AG20443 (cell line): Measurements from ENCODE around the gene AHCYL2.
"Not testable (repeated sequence)": the region's sequence is repeated elsewhere in the genome, so short reads cannot be mapped to it uniquely, and the experiment has no call there.

Experiments used
- DNase-seq: peaks from one replicate; pipeline ENCODE4 v3.0.0; 2012; ENCODE audit warnings: low spot score, mixed read lengths

The AHCYL2 gene

DNA sequence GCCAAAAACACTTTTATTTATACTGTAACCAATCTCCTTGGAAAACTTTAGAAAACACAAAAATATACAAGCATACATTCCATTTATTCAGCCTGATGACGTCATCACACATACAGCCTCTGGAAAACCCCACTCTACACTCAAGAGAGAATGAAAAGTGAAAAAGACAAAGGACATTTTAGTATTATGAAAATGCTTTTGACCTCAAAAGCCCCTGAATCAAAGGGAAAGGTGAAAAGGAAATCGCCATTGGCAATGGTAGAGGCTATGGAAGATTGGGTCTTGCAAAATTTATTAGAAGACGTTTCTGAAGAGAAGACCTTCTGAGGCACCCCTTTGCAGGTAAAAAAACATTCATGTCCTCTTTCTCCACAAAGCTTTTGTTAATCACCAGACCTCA, 126.5 kb downstream of the AHCYL2 start:
- no peak for DNase-seq

DNA sequence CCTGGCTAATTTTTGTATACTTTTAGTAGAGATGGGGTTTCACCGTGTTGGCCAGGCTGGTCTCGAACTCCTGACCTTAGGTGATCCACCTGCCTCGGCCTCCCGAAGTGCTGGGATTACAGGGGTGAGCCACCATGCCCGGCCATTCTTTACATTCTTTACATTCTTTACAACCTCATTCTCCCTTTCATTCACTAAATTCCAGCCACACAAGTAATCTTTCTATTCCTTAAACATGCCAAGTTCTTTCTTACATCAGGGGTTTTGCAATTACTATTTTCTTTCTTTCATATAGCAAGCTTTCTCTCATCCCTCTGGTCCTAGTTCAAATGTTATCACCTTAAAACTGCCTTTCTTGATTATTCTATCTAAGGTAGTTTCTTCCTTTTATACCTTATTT, 128.3 kb downstream of the AHCYL2 start:
- DNase-seq: not testable (repeated sequence)

DNA sequence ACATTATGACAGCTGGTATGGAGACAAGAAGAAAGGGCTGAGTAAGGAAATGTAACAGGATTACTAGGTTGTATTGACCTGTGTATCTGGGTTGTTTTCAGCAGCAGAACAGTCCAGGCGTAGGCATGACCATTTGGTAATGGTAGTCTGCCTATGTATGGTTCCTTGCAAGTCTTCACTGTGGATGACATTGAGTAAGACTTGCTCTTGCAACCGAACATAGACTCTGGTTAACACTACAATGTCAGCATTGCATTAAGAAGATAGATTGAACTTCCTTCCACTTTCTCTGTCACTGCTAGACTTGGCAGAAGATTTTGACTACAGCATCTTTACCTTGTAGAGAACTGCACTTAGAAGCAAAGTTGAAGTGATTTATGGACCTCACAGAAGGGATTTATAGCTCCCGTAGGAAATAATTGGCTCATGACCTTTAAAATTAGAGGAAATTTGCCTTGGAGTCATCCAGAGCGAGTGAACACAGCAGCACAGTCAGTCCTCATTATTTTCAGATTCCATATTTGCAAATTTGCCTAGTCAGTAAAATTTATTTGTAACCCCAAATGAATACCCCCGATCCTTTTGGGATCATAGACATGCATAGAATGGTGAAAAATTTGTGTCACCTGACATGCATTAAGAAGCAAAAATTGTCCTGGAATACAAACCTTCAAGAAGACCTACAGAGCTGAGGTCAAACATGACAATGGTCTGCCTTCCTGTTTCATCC, 129.8 kb downstream of the AHCYL2 start:
- DNase-seq: no peak

DNA sequence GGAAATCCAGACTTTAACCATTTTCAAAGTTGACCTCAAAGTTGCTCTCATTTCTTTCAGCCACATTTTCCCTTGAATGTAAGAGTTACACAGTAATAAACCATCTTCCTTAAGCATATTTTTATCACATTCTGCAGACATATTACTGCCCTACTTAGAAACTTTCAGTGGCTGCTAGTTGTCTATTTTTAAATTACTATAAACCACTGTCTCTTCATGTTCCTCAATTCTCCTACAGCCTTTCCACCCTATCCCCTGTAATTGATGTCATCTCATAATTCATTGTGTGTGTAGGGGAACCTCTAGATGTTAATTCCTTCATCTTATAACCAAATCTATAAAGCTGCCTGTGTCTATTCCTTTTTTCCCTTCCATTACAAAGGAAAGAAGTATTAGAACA, 131.3 kb downstream of the AHCYL2 start:
- DNase-seq: no peak

DNA sequence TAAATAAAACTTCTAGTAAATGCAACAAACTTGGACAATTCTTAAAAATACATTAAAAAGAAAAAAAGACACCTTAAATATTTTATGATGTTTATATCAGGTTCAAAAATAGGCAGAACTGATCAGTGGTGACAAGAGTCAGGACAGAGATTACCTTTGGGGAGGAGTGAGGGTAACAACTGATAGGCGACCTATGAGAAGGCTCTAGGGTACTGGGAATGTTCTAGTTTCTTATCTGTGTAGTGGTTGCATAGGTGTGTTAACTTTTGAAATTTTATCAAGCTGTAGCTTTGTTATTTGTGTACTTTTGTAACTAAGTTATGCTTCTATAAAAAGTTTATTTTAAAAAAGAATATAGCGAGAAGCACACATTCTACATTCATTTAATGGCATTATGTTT, 134.3 kb downstream of the AHCYL2 start:
- DNase-seq: no peak

DNA sequence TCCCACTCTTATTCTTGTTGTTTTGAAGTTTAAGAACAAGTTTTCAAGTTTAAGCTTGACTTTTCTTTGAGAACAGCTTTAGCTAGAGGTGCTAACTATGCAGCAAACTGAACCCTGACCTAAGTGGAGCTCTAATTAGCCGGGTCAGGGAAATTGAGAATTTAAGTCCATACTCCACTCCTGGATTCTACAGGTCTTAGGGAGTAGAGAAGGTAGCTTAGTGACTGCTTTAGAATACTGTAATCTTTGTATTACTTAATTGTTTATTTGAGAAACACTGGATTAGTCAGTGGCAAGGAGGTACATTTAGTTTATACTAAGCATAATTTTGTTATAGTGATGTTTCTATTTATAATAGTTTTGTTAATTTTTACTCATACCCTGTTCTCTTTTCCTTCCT, 134.8 kb downstream of the AHCYL2 start:
- no peak for DNase-seq

DNA sequence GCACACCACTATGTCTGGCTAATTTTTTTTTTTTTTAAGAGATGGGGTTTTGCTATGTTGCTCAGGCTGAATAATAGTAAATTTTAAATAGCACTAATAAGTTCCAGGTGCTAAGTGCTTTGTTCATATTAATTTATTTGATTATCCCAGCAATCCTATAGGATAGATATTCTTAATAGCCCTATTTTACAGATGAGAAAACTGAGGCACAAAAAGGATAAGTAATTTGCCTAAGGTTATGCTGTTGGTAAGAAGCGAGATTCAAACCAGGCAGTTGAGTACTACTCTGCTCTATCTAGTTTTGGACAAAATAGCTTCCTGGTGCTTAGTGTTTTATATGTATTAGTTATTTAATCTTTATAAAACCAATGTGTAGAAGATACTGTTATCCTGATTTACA, 136.9 kb downstream of the AHCYL2 start:
- DNase-seq: no peak

DNA sequence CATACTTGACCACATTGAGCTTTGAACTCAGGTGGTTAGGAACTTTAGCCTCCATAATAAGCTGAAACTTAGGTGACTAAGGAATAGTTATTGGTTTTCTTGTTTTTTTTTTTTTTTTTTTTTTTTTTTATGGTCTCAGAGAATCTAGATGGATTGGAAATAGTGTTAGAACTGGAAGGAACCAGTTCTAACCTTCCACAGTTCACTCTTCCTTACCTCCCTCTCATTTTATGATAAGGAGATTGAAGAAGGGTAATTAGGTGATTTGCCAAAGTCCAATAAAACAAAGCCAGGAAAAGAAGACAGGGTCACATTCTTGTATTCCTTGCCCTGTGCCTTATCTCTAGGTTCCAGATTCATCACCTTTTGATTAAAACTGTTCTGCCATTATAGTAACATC, 137.7 kb downstream of the AHCYL2 start:
- no peak for DNase-seq

DNA sequence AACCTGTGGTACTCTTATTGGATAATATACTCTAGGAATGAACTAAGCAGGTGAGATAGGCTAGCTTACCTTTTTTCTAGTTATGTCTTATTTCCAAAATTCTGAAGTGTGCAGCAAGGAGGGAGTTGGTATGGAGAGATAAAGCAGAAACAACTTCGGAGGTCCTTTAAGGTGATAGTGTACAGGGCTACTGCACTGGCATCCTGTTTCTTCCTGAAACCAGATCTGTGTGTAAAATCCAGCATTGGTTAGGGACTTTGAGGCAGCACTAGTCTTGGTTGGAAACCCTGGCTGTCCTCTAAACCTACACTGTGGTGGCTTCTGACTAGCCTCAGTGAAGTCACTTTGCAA, 142.5 kb downstream of the AHCYL2 start:
- DNase-seq: no peak

DNA sequence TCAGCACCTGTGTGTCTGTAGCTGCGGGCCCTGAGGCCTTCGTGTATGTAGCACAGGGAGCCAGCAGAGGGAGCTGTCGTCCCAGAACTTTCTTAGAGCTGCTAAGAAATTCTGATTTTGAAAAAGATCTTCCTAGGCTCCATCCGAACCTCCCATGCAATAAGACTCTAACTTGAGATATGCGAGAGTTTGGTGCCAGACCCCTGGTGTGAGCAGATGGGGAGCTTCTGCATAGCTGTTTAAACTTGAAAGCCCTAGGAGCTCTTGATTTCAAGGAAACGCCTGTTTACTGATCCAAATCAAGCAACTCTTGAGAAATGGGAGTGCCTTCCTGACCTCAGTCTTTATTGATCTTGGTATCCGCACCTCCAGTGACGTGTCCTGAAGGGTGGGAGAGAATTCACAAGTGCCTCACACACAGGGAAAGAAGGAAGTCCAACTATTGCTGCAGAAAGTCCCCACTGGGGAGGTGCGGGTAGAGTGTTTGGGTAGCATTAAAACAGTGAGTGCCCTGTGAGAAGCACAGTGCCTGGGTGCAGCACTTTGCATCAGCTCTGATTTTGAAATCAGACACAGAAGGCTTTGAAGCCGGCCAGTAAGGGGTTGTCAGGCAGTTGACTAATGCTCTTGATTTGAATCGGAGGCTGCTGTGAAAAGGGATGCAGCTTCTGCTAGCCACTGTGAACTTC, 143.0 kb downstream of the AHCYL2 start:
- peak; percentile 85 for DNase-seq

DNA sequence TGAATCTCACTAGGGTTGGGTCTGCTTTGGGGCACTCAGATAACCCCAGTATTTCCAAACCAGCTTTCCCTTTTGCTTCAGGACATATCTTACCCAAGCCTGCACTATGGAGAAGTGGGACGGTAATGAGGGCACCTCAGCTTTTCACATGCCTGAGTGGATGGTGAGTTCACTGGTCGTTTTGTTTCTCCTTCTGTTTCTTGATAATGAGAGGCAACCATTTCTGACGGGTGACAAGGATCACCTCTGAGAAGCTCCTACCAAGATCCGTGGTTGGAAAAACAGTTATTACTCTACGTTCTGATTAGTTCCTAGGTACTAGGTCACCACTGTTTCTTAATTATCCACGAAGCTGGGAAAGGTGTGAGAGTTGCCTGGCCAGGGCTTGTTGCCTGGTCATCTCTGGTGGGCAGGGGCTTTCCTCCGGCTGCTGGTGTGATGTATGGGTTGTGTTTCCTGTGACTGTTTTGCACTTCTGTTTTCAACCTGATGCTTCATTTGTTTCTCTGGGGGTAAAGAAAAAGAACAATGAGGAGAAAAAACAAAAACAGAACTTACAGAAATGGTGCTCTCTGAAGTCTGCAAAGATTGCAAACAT, 143.7 kb downstream of the AHCYL2 start:
- DNase-seq: no peak

DNA sequence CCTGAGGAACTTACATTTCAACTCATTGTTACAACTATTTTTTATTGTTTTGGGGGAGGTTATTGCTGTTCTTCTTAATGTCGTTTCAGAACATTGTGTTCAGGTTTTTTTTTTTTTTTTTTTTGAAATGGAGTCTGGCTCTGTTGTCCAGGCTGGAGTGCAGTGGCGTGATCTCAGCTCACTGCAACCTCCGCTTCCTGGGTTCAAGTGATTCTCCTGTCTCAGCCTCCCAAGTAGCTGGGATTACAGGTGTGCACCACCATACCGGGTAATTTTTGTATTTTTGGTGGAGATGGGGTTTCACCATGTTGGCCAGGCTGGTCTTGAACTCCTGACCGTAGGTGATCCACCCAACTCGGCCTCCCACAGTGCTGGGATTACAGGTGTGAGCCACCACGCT, 144.6 kb downstream of the AHCYL2 start:
- DNase-seq: not testable (repeated sequence)

DNA sequence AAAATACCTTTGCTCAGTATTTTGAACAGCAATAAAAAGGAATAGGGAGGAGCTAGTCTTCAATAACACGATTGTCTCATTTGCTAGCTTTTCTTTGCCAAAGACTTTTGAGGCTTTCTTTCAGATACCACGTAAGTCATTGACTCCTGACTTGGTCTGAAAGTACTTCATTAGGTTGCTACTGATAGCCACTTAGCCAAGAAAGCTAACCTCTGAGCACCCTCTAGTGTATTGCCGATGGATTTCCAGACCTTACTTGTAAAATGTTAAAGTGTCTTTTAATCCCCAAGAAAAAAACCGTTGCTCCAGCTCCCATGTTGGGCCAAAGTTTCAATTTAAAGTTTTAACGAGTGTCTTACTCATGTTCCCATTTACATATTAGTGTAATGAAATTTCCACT, 146.0 kb downstream of the AHCYL2 start:
- DNase-seq: no peak

DNA sequence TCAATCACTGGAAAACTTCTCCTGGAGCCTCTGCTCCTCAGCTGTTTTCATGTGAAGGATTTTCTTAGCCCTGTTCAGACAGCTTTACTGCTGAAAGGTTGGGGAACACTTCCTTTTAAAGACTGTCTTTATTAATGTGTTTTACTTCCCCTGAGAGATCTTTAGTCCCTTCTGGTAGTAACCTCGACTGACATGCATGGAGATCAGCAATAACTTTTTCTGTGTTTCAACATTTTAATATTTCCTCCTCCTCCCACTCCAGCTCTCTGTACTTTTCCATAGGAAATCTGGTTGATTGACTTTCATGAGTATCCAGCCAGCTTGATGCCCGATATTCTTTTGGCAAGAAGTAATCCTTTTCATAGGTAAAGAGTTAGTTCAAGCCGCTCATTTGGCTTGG, 146.7 kb downstream of the AHCYL2 start:
- DNase-seq: no peak

DNA sequence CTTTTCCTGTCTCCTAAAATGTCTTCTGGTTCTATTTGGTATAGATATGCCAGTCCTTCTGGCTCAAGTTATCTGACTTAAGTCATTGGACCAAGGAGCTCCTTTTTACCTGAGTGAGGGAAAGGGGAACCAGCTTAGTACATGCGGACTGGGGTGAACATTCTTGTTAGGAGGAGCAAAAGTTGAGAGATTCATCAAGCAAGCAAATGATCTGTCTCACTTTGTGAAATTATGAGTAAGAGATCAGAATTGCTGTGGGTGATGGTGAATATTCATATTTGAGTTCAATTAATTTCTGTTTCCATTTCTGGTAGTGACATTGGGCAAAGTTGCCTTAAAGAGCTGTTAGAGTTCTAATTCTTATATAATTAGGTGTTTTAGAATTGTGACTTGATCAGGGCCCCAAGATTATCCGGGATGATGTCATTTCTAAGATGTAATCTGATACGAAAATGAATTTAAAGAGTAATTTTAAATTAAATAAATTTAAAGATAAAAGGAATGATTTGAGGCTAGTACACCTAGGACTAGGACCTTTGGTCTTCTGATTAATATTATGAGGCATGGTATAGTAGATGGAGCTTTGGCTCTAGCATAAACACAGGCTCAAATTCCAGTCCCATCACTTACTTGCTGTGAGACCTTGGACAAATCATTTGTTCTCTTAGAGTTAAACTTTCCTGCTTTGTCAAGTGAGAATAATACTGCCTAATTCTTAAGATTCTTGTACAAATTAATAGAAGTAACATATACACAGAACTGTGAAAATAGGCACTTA, 149.0 kb downstream of the AHCYL2 start:
- DNase-seq: no peak

DNA sequence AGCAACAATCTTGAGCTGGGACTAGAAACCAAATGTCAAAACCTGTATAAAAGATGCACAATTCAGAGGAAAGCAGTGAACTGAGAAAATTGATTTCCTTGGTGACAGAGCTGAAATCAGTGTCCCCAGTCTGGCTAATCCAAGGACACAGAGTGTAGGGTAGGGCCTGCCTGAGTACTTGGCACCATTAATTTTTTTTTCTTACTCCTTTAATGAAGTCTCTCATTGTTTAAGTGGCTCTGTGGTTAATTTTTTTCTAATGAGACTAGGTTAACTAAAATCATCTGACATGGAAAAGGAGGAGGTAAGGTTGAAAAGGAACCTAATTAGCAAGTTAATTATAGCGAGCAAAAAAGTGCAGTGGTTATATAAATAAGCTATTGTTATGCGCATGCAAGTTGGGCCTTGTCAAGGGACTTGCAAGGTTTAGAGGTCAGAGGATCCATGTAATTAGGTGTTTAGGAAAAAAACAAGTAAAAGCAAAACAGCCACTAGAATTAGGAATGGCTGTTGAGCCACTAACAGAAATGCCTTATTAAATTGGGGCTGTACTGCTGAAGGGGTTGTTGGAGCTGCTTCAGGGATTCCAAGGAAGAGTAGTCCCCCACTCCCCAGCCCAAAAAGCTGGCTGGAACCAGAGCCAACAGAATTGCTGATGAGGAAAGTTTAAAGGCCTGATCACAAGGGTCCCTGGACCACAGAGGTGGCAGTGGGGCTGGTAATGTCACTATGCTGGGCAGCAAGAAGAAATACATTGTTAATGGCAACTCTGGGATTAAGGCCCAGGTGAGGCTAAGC, 150.5 kb downstream of the AHCYL2 start:
- DNase-seq: no peak

DNA sequence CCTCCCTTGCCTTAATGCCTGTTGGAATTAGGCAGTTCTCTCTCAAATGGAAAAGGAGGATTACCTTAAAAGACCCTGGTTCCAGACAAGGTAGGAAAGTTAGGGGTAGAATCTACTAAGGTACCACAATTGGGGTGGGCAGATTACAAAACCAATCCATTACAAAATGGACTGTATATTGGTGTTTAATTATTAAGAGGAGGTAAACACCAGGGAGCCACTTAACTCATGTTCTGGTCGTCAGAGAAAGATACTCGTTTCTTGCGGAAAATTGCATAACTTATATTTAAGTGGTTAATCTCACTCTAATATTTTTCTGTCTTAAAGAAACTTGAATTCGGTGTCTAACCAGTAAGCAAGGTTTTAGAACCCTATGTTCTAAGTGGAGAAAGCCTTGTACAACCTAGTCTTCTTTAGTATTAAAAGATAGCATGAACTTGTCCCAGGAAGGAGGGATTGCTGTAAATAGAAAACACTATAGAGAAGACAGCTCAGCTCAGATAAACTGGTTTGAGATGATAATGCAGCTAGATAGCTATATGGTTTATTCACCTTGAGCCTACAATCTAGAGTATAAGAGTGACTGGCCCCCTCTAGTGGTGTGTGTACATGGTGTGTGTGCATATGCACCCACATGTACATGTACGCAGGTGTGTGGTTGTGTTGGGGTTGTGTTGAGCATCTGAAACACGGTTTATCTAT, 151.4 kb downstream of the AHCYL2 start:
- peak; percentile 35 for DNase-seq

DNA sequence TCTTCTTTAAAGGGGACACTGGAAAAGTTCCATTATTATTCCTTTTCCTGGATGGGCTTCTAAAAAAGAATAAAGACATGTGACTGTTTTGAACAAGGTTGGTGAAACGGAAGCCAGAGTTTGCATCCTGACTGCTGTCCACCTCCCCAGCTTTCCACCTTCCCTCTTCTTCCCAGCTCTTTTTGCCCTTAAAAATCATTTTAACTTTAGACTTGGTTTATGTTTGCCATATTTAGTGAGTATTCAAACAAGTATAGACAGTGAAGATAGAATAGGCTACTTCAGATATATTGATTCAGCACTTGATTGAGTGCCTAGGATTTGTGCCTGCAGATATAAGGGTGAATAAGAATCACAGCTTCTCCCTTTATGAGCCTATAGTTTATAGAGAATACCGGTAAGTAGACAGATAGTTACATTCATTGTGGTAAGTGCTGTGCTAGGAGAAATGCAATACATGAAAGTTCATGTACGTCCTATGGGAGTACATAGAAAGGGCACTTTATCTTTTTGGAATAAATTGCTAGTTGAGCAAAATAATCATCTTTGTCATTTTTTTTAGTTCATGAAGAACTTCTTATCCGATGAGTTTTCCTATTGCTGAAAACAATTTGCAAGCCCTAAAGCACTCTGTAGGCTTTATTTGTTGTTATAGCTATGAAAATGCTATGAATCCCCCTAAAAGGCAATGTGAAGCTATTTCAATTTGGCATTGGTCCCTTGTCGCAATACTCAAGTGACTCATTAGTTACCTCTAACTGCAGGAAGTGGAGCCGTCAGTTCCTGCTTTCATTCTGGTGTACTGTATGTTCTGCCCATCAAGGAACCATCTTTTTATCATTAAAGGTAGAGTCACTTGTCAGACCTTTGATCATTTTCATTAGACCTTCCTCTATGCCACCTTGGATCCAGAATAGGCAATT, 152.2 kb downstream of the AHCYL2 start:
- peak; percentile 11 for DNase-seq

DNA sequence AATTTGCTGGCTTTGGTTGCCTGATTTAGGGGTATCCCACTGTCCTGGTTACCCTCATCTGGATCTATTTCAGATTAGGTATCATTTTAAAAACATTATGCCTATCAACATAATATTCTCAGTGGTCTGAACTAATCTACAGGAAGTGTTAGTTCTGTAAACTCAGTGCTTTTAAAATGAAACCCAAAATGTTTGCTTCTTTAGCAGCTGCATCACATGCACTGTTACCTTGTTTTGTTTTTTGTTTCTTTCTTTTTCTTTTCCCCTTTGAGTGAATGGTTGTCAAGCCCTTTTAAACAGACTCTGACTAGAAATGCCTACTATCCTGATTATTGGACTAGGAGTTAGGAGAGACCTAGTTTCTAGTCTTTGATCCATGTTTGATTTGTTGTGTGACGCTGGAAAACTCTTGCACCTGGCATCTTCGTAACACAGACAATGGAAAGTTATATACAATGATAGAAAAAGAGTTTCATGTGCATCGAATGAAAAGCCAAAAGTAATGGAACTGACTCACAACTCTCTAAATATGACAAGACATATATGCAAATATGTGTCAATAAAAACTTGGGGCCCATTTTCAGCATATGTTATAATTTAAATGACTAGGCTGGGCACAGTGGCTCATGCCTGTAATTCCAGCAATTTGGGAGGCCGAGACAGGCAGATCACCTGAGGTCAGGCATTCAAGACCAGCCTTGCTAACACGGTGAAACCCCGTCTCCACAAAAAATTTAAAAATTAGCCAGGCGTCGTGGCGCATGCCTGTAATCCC, 157.1 kb downstream of the AHCYL2 start:
- no peak for DNase-seq
